Measurements from ENCODE around the gene FUCA2. TPM values are rescaled to one million over a fixed set of nuclear protein-coding genes. Genes with fewer than 3 reads are reported as not detected.

Gene FUCA2
- total and polyA plus RNA-seq, 2 of the 8 experiments (the other 6 are each of a cell fraction or from before 2014, with no cell fraction given): 24.2 to 47.2 TPM

DNA sequence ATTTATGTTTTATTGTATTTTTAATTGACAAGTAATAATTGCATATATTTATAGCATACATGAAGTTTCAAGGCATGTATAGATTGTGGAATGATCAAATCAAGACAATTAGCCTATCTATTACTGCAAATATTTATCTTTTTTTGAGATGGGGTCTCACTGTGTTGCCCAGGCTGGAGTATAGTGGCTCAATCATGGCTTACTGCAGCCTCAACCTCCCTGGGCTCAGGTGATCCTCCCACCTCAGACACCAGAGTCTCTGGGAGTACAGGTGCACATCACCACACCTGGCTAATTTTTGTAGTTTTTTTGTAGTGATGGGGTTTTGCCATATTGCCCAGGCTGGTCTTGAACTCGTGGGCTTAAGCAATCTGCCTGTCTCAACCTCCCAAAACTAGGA, 16.2 kb upstream of the FUCA2 start:
- H3K4me3 ChIP-seq (ENCODE audit: extremely low read depth in 1 of 4, insufficient read depth in 2 of 4, low read depth in 3 of 4, low read length in 4 of 4): no peak overlapping the region
- H2BK12ac ChIP-seq (ENCODE audit: low read depth, low read length): no peak overlapping the region
- POLR2A ChIA-PET (ENCODE audit: partially characterized antibody): no interaction called here
- H4K5ac ChIP-seq (ENCODE audit: insufficient read length, low read depth, low read length): no peak overlapping the region
- no peak for FAIRE-seq
- no peak overlapping the region for H2AK5ac ChIP-seq (ENCODE audit: low read depth, low read length)
- no peak overlapping the region for H3K18ac ChIP-seq (ENCODE audit: extremely low read depth, low read length)
- no peak overlapping the region for H3K9ac ChIP-seq (replicated peaks in 1 of 4; ENCODE audit: extremely low read depth in 1 of 4, low read depth in 3 of 4, low read length in 3 of 4)
- H3K14ac ChIP-seq (ENCODE audit: insufficient read length): no peak overlapping the region
- no peak overlapping the region for H2BK20ac ChIP-seq (ENCODE audit: low read length)
- no peaks in the 10 kb centered on the region for H3K4me1 ChIP-seq (replicated peaks in 1 of 4; ENCODE audit: control insufficient read depth in 3 of 4, insufficient read depth in 4 of 4, low read length in 3 of 4)
- H2BK120ac ChIP-seq (replicated peaks; ENCODE audit: low read depth, low read length): no peak overlapping the region
- H3K56ac ChIP-seq (replicated peaks; ENCODE audit: insufficient read length, low read depth, low read length): no peak overlapping the region
- H4K91ac ChIP-seq (replicated peaks; ENCODE audit: insufficient read length, low read length): no peak overlapping the region
- no peaks in the 10 kb centered on the region for H4K20me1 ChIP-seq (replicated peaks in 1 of 2; ENCODE audit: control insufficient read depth in 1 of 2, insufficient read depth in 2 of 2, low read length in 2 of 2)
- no peak overlapping the region for H3K4me2 ChIP-seq (ENCODE audit: insufficient read depth in 1 of 2, low read depth in 2 of 2, low read length in 2 of 2)
- H2AFZ ChIP-seq (ENCODE audit: low read length): no peak overlapping the region
- H4K8ac ChIP-seq (ENCODE audit: extremely low read depth, insufficient read depth, low read length): no peak overlapping the region
- H2BK15ac ChIP-seq (ENCODE audit: low read length): no peak overlapping the region
- H2BK5ac ChIP-seq (ENCODE audit: low read depth, low read length): no peak overlapping the region
- no peaks in the 10 kb centered on the region for H3K36me3 ChIP-seq (ENCODE audit: control insufficient read depth in 2 of 4, insufficient read depth in 4 of 4, low read length in 3 of 4)
- WGBS, 2 experiments (ENCODE audit: extremely low coverage in 1 of 2, insufficient coverage in 1 of 2, insufficient read length in 1 of 2, insufficient replicate concordance in 2 of 2, low coverage in 1 of 2, low lambda C conversion rate in 2 of 2, missing lambda C conversion rate in 1 of 2): 93% methylated on average over 1 of the region's 1 CpG; no CpG with 5 or more reads in 1 of the 2 experiments
- CTCF ChIA-PET (ENCODE audit: partially characterized antibody): no interaction called here
- H3K27me3 ChIP-seq (replicated peaks in 1 of 4; ENCODE audit: control insufficient read depth in 3 of 4, extremely low read depth in 1 of 4, insufficient read depth in 3 of 4, low read length in 3 of 4): peaks cover 0 to 2% (median 0%) of the 10 kb centered on the region in 4 experiments; a peak in 1 of 7 replicates
- no peaks in the 10 kb centered on the region for H3K9me3 ChIP-seq (ENCODE audit: insufficient read depth in 2 of 2, low read depth in 1 of 2, low read length in 1 of 2)
- H3K27ac ChIP-seq (ENCODE audit: low read depth, low read length): no peak overlapping the region
- H3K23me2 ChIP-seq (ENCODE audit: low read depth, low read length): no peaks in the 10 kb centered on the region; the same call in 1 of the 2 replicates
- H3K79me2 ChIP-seq (ENCODE audit: control insufficient read depth in 1 of 2, insufficient read depth in 2 of 2, low read length in 2 of 2): no peaks in the 10 kb centered on the region
- H3K4ac ChIP-seq (replicated peaks; ENCODE audit: insufficient read length, low read depth, low read length): no peak overlapping the region
- no peak for DNase-seq (ENCODE audit: low read depth in 1 of 2, low spot score in 2 of 2)
- no peak overlapping the region for H3K23ac ChIP-seq (ENCODE audit: insufficient read length)
- no peaks in the 10 kb centered on the region for H3K79me1 ChIP-seq (ENCODE audit: low read depth, low read length)
- TF ChIP-seq PHF8 (conservative IDR thresholded peaks at IDR 0.05; ENCODE audit: low read depth, low read length) (no peak), CBX5 (IDR thresholded peaks at IDR 0.05; ENCODE audit: low read depth, low read length) (no peak), TEAD4 (IDR thresholded peaks at IDR 0.05; ENCODE audit: low read depth, low read length) (no peak), YY1 (IDR thresholded peaks at IDR 0.05; ENCODE audit: low read depth, low read length) (no peak), RXRA (IDR thresholded peaks at IDR 0.05; ENCODE audit: insufficient read depth, low read depth, low read length) (no peak), SRF (IDR thresholded peaks at IDR 0.05; ENCODE audit: low read depth, low read length) (no peak), SP2 (IDR thresholded peaks at IDR 0.05; ENCODE audit: low read length) (no peak), TCF12 (IDR thresholded peaks at IDR 0.05; ENCODE audit: low read depth, low read length) (no peak), GTF2F1 (IDR thresholded peaks at IDR 0.05; ENCODE audit: borderline replicate concordance, low read depth, low read length) (no peak), KDM1A (IDR thresholded peaks at IDR 0.05; ENCODE audit: borderline replicate concordance, low read length) (no peak), ASH2L (IDR thresholded peaks at IDR 0.05; ENCODE audit: low read length) (no peak), POLR2AphosphoS5 (IDR thresholded peaks at IDR 0.05; ENCODE audit: low read depth, low read length) (no peak), JUN (IDR thresholded peaks at IDR 0.05; ENCODE audit: low read depth, low read length) (no peak), RFX5 (IDR thresholded peaks at IDR 0.05; ENCODE audit: borderline replicate concordance, low read depth, low read length) (no peak)
- TF ChIP-seq, protein P1, sequence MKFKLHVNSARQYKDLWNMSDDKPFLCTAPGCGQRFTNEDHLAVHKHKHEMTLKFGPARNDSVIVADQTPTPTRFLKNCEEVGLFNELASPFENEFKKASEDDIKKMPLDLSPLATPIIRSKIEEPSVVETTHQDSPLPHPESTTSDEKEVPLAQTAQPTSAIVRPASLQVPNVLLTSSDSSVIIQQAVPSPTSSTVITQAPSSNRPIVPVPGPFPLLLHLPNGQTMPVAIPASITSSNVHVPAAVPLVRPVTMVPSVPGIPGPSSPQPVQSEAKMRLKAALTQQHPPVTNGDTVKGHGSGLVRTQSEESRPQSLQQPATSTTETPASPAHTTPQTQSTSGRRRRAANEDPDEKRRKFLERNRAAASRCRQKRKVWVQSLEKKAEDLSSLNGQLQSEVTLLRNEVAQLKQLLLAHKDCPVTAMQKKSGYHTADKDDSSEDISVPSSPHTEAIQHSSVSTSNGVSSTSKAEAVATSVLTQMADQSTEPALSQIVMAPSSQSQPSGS (IDR thresholded peaks at IDR 0.05; ENCODE audit: low read length): no peak

Data from H1 (cell line).